ENCODE measurements around the gene WIPF3.

WIPF3 gene

DNA sequence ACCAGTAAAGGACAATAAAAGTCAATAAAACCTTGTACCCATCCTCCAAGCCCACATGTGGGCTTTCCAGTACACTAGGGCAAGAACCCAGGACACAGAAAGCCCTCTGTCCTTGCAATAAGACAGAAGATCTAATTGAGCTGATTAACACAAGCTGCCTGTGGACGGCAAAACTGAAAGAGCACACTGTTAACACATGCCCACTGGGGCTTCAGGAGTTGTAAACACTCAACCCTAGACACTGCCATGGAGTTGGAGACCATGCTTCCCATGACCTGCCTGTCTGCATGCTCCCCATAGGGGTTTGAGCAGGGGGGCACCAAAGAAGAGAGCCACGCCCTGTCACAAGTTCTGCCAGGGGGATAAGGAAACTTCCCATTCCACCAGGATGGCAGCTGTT lies 22.6 kb upstream of the WIPF3 start:
- Histone ChIP-seq H3K4me3 (ENCODE audit: low read length in 2 of 2) (no peak overlapping the region), H3K4ac (ENCODE audit: low read length) (no peak overlapping the region), H3K27me3 (ENCODE audit: control insufficient read depth in 3 of 3, insufficient read depth in 3 of 3, low read depth in 1 of 3, low read length in 3 of 3) (peaks cover 0 to 10% (median 0%) of the 10 kb centered on the region in 3 experiments), H4K8ac (ENCODE audit: low read depth, low read length) (no peak overlapping the region), H3K27ac (replicated peaks; ENCODE audit: low read length) (no peak overlapping the region), H3K4me1 (ENCODE audit: control insufficient read depth in 2 of 2, insufficient read depth in 1 of 2, low read depth in 1 of 2, low read length in 2 of 2) (no peaks in the 10 kb centered on the region), H3K4me2 (ENCODE audit: insufficient read depth, low read length, poor library complexity, severe bottlenecking) (no peak overlapping the region), H4K91ac (ENCODE audit: low read depth, low read length, poor library complexity) (no peak overlapping the region), H3K36me3 (replicated peaks in 1 of 2; ENCODE audit: control insufficient read depth in 2 of 2, insufficient read depth in 2 of 2, low read length in 2 of 2) (no peaks in the 10 kb centered on the region), H3K18ac (ENCODE audit: low read length) (no peak overlapping the region), H2BK120ac (ENCODE audit: low read depth, low read length) (no peak overlapping the region), H2BK12ac (ENCODE audit: low read length) (no peak overlapping the region), H3K9ac (ENCODE audit: low read depth, low read length, poor library complexity) (no peak overlapping the region), H2BK15ac (ENCODE audit: low read length) (no peak overlapping the region), H3K14ac (ENCODE audit: low read length) (no peak overlapping the region), H2AK5ac (ENCODE audit: low read depth, low read length) (no peak overlapping the region), H2BK5ac (ENCODE audit: low read length) (no peak overlapping the region), H2AFZ (ENCODE audit: low read length) (no peak overlapping the region), H3K79me1 (ENCODE audit: low read depth, low read length) (no peaks in the 10 kb centered on the region), H3K9me3 (replicated peaks in 1 of 2; ENCODE audit: control insufficient read depth in 2 of 2, insufficient read depth in 1 of 2, low read depth in 1 of 2, low read length in 2 of 2) (no peaks in the 10 kb centered on the region), H3K23ac (ENCODE audit: low read depth, low read length, poor library complexity) (no peak overlapping the region)
- DNase-seq (ENCODE audit: low spot score) = no peak
- no CpG with 5 or more reads among the region's 2 CpGs for WGBS, 2 donors (ENCODE audit: extremely low coverage in 2 of 2, insufficient read length in 2 of 2, insufficient replicate concordance in 1 of 2)

DNA sequence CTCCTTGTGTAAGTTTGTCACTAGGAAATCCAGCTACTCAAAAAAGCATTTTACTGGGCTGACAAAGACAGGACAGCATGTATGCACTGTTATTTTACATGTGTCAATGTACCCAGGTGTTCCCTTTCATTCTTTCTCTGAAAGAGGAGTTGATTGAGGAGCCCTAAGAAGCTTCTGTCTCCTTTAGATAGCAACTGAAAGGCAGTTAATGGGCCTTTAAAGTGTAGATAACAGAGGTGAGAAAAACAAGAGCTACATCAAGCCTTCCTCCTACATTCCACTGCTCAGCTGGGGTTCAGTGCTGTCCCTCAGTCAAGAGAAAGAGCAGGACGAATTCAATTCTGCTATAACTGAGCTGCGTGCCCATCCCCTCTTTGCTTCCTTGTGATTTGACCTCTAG lies 12.8 kb upstream of the WIPF3 start:
- Histone ChIP-seq H3K79me1 (ENCODE audit: low read depth, low read length) (no peaks in the 10 kb centered on the region), H2BK5ac (ENCODE audit: low read length) (no peak overlapping the region), H3K27me3 (ENCODE audit: control insufficient read depth in 3 of 3, insufficient read depth in 3 of 3, low read depth in 1 of 3, low read length in 3 of 3) (no peaks in the 10 kb centered on the region), H2BK15ac (ENCODE audit: low read length) (no peak overlapping the region), H3K4ac (ENCODE audit: low read length) (no peak overlapping the region), H3K9me3 (replicated peaks in 1 of 2; ENCODE audit: control insufficient read depth in 2 of 2, insufficient read depth in 1 of 2, low read depth in 1 of 2, low read length in 2 of 2) (no peaks in the 10 kb centered on the region), H3K23ac (ENCODE audit: low read depth, low read length, poor library complexity) (no peak overlapping the region), H3K4me2 (ENCODE audit: insufficient read depth, low read length, poor library complexity, severe bottlenecking) (no peak overlapping the region), H4K91ac (ENCODE audit: low read depth, low read length, poor library complexity) (no peak overlapping the region), H2AFZ (ENCODE audit: low read length) (no peak overlapping the region), H3K4me1 (ENCODE audit: control insufficient read depth in 2 of 2, insufficient read depth in 1 of 2, low read depth in 1 of 2, low read length in 2 of 2) (no peaks in the 10 kb centered on the region), H2BK120ac (ENCODE audit: low read depth, low read length) (no peak overlapping the region), H3K4me3 (ENCODE audit: low read length in 2 of 2) (no peak overlapping the region), H3K18ac (ENCODE audit: low read length) (no peak overlapping the region), H3K36me3 (replicated peaks in 1 of 2; ENCODE audit: control insufficient read depth in 2 of 2, insufficient read depth in 2 of 2, low read length in 2 of 2) (no peaks in the 10 kb centered on the region), H2BK12ac (ENCODE audit: low read length) (no peak overlapping the region), H3K14ac (ENCODE audit: low read length) (no peak overlapping the region), H3K9ac (ENCODE audit: low read depth, low read length, poor library complexity) (no peak overlapping the region), H2AK5ac (ENCODE audit: low read depth, low read length) (no peak overlapping the region), H3K27ac (replicated peaks; ENCODE audit: low read length) (no peak overlapping the region), H4K8ac (ENCODE audit: low read depth, low read length) (no peak overlapping the region)
- no peak for DNase-seq (ENCODE audit: low spot score)
- no CpG with 5 or more reads among the region's 2 CpGs for WGBS, 2 donors (ENCODE audit: extremely low coverage in 2 of 2, insufficient read length in 2 of 2, insufficient replicate concordance in 1 of 2)

DNA sequence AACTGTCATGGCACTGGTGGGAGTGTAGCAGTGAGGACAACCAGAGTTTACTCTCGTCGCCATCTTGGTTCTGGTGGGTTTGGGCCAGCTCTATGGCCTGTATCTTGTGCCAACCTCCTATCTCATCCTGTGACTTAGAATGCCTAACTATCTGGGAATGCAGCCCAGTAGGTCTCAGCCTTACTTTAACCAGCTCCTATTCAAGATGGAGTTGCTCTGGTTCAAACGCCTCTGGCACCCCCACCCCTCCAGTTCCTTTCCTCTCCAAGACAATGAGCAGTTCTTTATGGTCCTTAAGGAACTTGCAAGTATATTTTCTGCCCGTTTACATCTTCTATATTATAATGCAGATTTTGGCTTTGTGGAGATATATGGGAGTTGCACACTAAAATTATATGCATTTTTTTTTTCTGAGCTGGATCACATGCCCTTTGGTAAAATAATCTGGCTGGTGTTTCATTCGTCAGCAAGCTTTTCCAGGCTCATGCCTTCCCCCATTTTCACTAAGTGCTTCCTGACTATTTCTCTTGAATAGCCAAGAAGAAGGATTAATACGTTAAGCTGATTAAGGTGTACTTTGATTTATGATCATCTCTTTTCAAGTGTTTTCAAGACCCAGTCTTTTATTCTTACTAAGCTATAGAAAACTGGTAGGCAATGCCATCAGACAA lies 11.2 kb upstream of the WIPF3 start:
- Histone ChIP-seq H3K4me3 (ENCODE audit: low read length in 2 of 2) (no peak overlapping the region), H3K18ac (ENCODE audit: low read length) (no peak overlapping the region), H4K91ac (ENCODE audit: low read depth, low read length, poor library complexity) (no peak overlapping the region), H3K36me3 (replicated peaks in 1 of 2; ENCODE audit: control insufficient read depth in 2 of 2, insufficient read depth in 2 of 2, low read length in 2 of 2) (no peaks in the 10 kb centered on the region), H3K79me1 (ENCODE audit: low read depth, low read length) (no peaks in the 10 kb centered on the region), H2AK5ac (ENCODE audit: low read depth, low read length) (no peak overlapping the region), H2BK15ac (ENCODE audit: low read length) (no peak overlapping the region), H4K8ac (ENCODE audit: low read depth, low read length) (no peak overlapping the region), H3K4me1 (ENCODE audit: control insufficient read depth in 2 of 2, insufficient read depth in 1 of 2, low read depth in 1 of 2, low read length in 2 of 2) (no peaks in the 10 kb centered on the region), H2AFZ (ENCODE audit: low read length) (no peak overlapping the region), H3K27me3 (ENCODE audit: control insufficient read depth in 3 of 3, insufficient read depth in 3 of 3, low read depth in 1 of 3, low read length in 3 of 3) (no peaks in the 10 kb centered on the region), H2BK120ac (ENCODE audit: low read depth, low read length) (no peak overlapping the region), H3K27ac (replicated peaks; ENCODE audit: low read length) (no peak overlapping the region), H2BK12ac (ENCODE audit: low read length) (no peak overlapping the region), H3K4ac (ENCODE audit: low read length) (no peak overlapping the region), H3K23ac (ENCODE audit: low read depth, low read length, poor library complexity) (no peak overlapping the region), H3K9ac (ENCODE audit: low read depth, low read length, poor library complexity) (no peak overlapping the region), H3K4me2 (ENCODE audit: insufficient read depth, low read length, poor library complexity, severe bottlenecking) (no peak overlapping the region), H3K14ac (ENCODE audit: low read length) (no peak overlapping the region), H2BK5ac (ENCODE audit: low read length) (no peak overlapping the region), H3K9me3 (replicated peaks in 1 of 2; ENCODE audit: control insufficient read depth in 2 of 2, insufficient read depth in 1 of 2, low read depth in 1 of 2, low read length in 2 of 2) (no peaks in the 10 kb centered on the region)
- no peak for DNase-seq (ENCODE audit: low spot score)
- WGBS, 2 donors (ENCODE audit: extremely low coverage in 2 of 2, insufficient read length in 2 of 2, insufficient replicate concordance in 1 of 2) = no CpG with 5 or more reads among the region's 6 CpGs

- Histone ChIP-seq H2AFZ (ENCODE audit: low read length) (no peak overlapping the region), H3K14ac (ENCODE audit: low read length) (no peak overlapping the region), H2BK120ac (ENCODE audit: low read depth, low read length) (no peak overlapping the region), H4K8ac (ENCODE audit: low read depth, low read length) (no peak overlapping the region), H3K79me1 (ENCODE audit: low read depth, low read length) (no peaks in the 10 kb centered on the region), H3K4me2 (ENCODE audit: insufficient read depth, low read length, poor library complexity, severe bottlenecking) (no peak overlapping the region), H3K4ac (ENCODE audit: low read length) (no peak overlapping the region), H3K18ac (ENCODE audit: low read length) (no peak overlapping the region), H3K27ac (replicated peaks; ENCODE audit: low read length) (no peak overlapping the region), H2BK15ac (ENCODE audit: low read length) (no peak overlapping the region), H3K23ac (ENCODE audit: low read depth, low read length, poor library complexity) (no peak overlapping the region), H2BK12ac (ENCODE audit: low read length) (no peak overlapping the region), H2AK5ac (ENCODE audit: low read depth, low read length) (no peak overlapping the region), H3K4me1 (ENCODE audit: control insufficient read depth in 2 of 2, insufficient read depth in 1 of 2, low read depth in 1 of 2, low read length in 2 of 2) (no peaks in the 10 kb centered on the region), H3K4me3 (ENCODE audit: low read length in 2 of 2) (no peak overlapping the region), H3K9me3 (replicated peaks in 1 of 2; ENCODE audit: control insufficient read depth in 2 of 2, insufficient read depth in 1 of 2, low read depth in 1 of 2, low read length in 2 of 2) (no peaks in the 10 kb centered on the region), H3K9ac (ENCODE audit: low read depth, low read length, poor library complexity) (no peak overlapping the region), H2BK5ac (ENCODE audit: low read length) (no peak overlapping the region), H3K36me3 (replicated peaks in 1 of 2; ENCODE audit: control insufficient read depth in 2 of 2, insufficient read depth in 2 of 2, low read length in 2 of 2) (no peaks in the 10 kb centered on the region), H3K27me3 (ENCODE audit: control insufficient read depth in 3 of 3, insufficient read depth in 3 of 3, low read depth in 1 of 3, low read length in 3 of 3) (no peaks in the 10 kb centered on the region), H4K91ac (ENCODE audit: low read depth, low read length, poor library complexity) (no peak overlapping the region)
- WGBS, 2 donors (ENCODE audit: extremely low coverage in 2 of 2, insufficient read length in 2 of 2, insufficient replicate concordance in 1 of 2) = no CpG with 5 or more reads among the region's 2 CpGs
- no peak for DNase-seq (ENCODE audit: low spot score)
Observed at GRCh38 chr7:29795696-29796580, 10.4 kb upstream of the WIPF3 start.
